Endothelial cell of umbilical vein (primary cell): ENCODE measurements around the gene DEXI. TPM values are rescaled to one million over a fixed set of nuclear protein-coding genes. Genes with fewer than 3 reads are reported as not detected.

Experiments
- BruUV-seq: library from RNA; stranded (reverse); fragments of 400-500 nt; replicated peaks from 2 replicates; lab custom pipeline; 2021; lab: Mats Ljungman, UMichigan
- CTCF ChIA-PET: fragments of 300-600, 350-600 bp; sonication (Branson Sonifier 250); formaldehyde crosslinking; loops from one replicate; lab custom pipeline; 2021; ENCODE audit warnings: antibody characterized with exemption, inconsistent platforms; lab: Charles Lee
- POLR2A ChIA-PET: fragments of 300-600, 350-600 bp; sonication (Branson Sonifier 250); formaldehyde crosslinking; loops from one replicate; lab custom pipeline; 2021; ENCODE audit warnings: antibody characterized with exemption, inconsistent platforms; lab: Charles Lee
- DNase-seq: peaks from one replicate; pipeline ENCODE4 v3.0.0-alpha.2; 2011; ENCODE audit warnings: low read depth, low spot score
- FAIRE-seq: peaks from 2 replicates; lab custom pipeline; 2011; peaks lifted over from hg19 to GRCh38; lab: Jason Lieb, UNC
- H2AFZ ChIP-seq: 2 replicates; pipeline ENCODE4 v1.6.0; 2012; ENCODE audit warnings: low read depth, low read length, control low read depth, inconsistent platforms
- H3K27ac ChIP-seq: 2 replicates; pipeline ENCODE4 v1.5.1; 2011; ENCODE audit warnings: low read depth, mild to moderate bottlenecking, control low read depth, low read length, moderate library complexity; ENCODE audit not compliant: insufficient read depth
- H3K27me3 ChIP-seq, 2 experiments: 2 replicates each; pipeline versions ENCODE4 v1.6.0 to v1.6.1; 2011; ENCODE audit warnings: low read length in 2 of 2, mixed read lengths in 1 of 2; ENCODE audit not compliant: control insufficient read depth in 2 of 2, insufficient read depth in 2 of 2
- H3K36me3 ChIP-seq, 2 experiments: 2 replicates in 1 of 2; 3 replicates in 1 of 2; pipeline ENCODE4 v1.5.1; 2011; ENCODE audit warnings: low read length in 2 of 2, mild to moderate bottlenecking in 1 of 2, moderate library complexity in 1 of 2; ENCODE audit not compliant: control insufficient read depth in 2 of 2, insufficient read depth in 2 of 2; ENCODE audit errors: extremely low read depth in 1 of 2
- H3K4me1 ChIP-seq: 3 replicates; pipeline ENCODE4 v1.5.1; 2011; ENCODE audit warnings: mild to moderate bottlenecking, low read length; ENCODE audit not compliant: control insufficient read depth, insufficient read depth; ENCODE audit errors: extremely low read depth
- H3K4me2 ChIP-seq: 2 replicates; pipeline ENCODE4 v1.6.1; 2011; ENCODE audit warnings: low read length, control low read depth, mixed read lengths; ENCODE audit not compliant: insufficient read depth
- H3K4me3 ChIP-seq, 3 experiments: fragments of 200-600 bp in 1 of 3; sonication (generic), shearing (Covaris generic) in 1 of 3; replicated peaks in 1 of 3; 2 replicates each; pipeline ENCODE4 v1.5.1; 2011 to 2016; ENCODE audit warnings: control low read depth in 3 of 3, low read length in 3 of 3, mild to moderate bottlenecking in 2 of 3, inconsistent platforms in 1 of 3, low read depth in 1 of 3, moderate library complexity in 1 of 3; ENCODE audit not compliant: insufficient read depth in 1 of 3
- H3K79me2 ChIP-seq: 2 replicates; pipeline ENCODE4 v1.6.0; 2012; ENCODE audit warnings: low read length, inconsistent platforms; ENCODE audit not compliant: control insufficient read depth, insufficient read depth
- H3K9ac ChIP-seq: replicated peaks from 2 replicates; pipeline ENCODE3; 2011; ENCODE audit warnings: low read length, control low read depth; ENCODE audit not compliant: insufficient read depth; ENCODE audit errors: extremely low read depth
- H3K9me1 ChIP-seq: replicated peaks from 3 replicates; pipeline ENCODE4 v1.6.0; 2011; ENCODE audit warnings: mild to moderate bottlenecking, low read length; ENCODE audit not compliant: control insufficient read depth, insufficient read depth; ENCODE audit errors: extremely low read depth
- H3K9me3 ChIP-seq: replicated peaks from 2 replicates; pipeline ENCODE4 v1.5.1; 2012; ENCODE audit warnings: low read length, inconsistent platforms; ENCODE audit not compliant: control insufficient read depth, insufficient read depth
- H4K20me1 ChIP-seq: replicated peaks from 2 replicates; pipeline ENCODE3; 2011; ENCODE audit warnings: mild to moderate bottlenecking, low read length; ENCODE audit not compliant: control insufficient read depth, insufficient read depth; ENCODE audit errors: extremely low read depth
- CTCF ChIP-seq, 2 donors: IDR thresholded peaks; 1 replicate in 1 of 2; 2 replicates in 1 of 2; pipeline ENCODE4 v1.5.1; 2011; ENCODE audit warnings: low read length in 2 of 2, mild to moderate bottlenecking in 2 of 2, moderate library complexity in 2 of 2, control low read depth in 1 of 2, inconsistent platforms in 1 of 2, low read depth in 1 of 2; ENCODE audit not compliant: insufficient read depth in 1 of 2; ENCODE audit errors: extremely low read depth in 1 of 2
- FOS ChIP-seq: IDR thresholded peaks from 2 replicates; pipeline ENCODE4 v1.6.1; 2011; ENCODE audit warnings: mild to moderate bottlenecking, low read length, moderate library complexity, borderline replicate concordance; ENCODE audit not compliant: insufficient read depth
- GATA2 ChIP-seq: IDR thresholded peaks from 2 replicates; pipeline ENCODE4 v1.7.0; 2011; ENCODE audit warnings: low read depth, mild to moderate bottlenecking, moderate library complexity, mixed read lengths, low read length; ENCODE audit not compliant: insufficient read length, insufficient read depth
- POLR2A ChIP-seq: IDR thresholded peaks from 2 replicates; pipeline ENCODE4 v1.6.1; 2012; ENCODE audit warnings: low read depth, mild to moderate bottlenecking, control low read depth, low read length
- POLR2AphosphoS5 ChIP-seq: IDR thresholded peaks from 2 replicates; pipeline ENCODE4 v1.6.1; 2012; ENCODE audit warnings: low read depth, mild to moderate bottlenecking, control low read depth, low read length, moderate library complexity; ENCODE audit not compliant: insufficient read depth
- dilution Hi-C: fragments of 300-500 bp; cut with MboI; formaldehyde crosslinking; loops from one replicate; pipeline ENCODE4 v1.15.0; 2019; ENCODE audit warnings: low sequenced_read_pairs; ENCODE audit not compliant: extremely low pct_ligation_motif_present
- intact Hi-C: fragments of 100-400 bp; cut with micrococcal nuclease; formaldehyde crosslinking; loops from one replicate; pipeline ENCODE4 v1.10.0; 2022
- polyA plus RNA-seq, 4 experiments: library from polyadenylated mRNA; depleted of rRNA in 3 of 4; stranded (reverse) in 3 of 4; unstranded in 1 of 4; fragments of >200 nt; gene quantifications; 2 replicates each; pipeline versions ENCODE4 v1.2.1 to v1.2.3, GENCODE V29; 2011 to 2012; ENCODE audit warnings: missing spikeins in 1 of 4
- total RNA-seq: library from RNA; stranded (reverse); gene quantifications from 2 replicates; pipeline ENCODE4 v1.2.3, GENCODE V29; 2021

DEXI gene
- total and polyA plus RNA-seq, 2 donors (not counting 3 experiments of a cell fraction or from before 2014, with no cell fraction given): 32.8 to 69.5 TPM

- no peak overlapping the region for H2AFZ ChIP-seq
- no peaks in the 10 kb centered on the region for H3K9me1 ChIP-seq
- no peak overlapping the region for H3K4me2 ChIP-seq
- H3K4me1 ChIP-seq: no peaks in the 10 kb centered on the region
- peaks cover 7% of the 10 kb centered on the region in 2 experiments for H3K27me3 ChIP-seq
- intact Hi-C loops: no loop called here
- no peaks in the 10 kb centered on the region for H3K79me2 ChIP-seq
- no peak for DNase-seq
- no peaks in the 10 kb centered on the region for H4K20me1 ChIP-seq
- ChIA-PET POLR2A (no interaction called here), CTCF (no interaction called here)
- no TSS peak for BruUV-seq
- H3K9me3 ChIP-seq: no peaks in the 10 kb centered on the region
- H3K27ac ChIP-seq: no peak overlapping the region
- no peak overlapping the region for H3K4me3 ChIP-seq
- dilution Hi-C loops: no loop called here
- TF ChIP-seq POLR2A: no peak
- no peak for TF ChIP-seq CTCF (IDR thresholded peaks at IDR 0.05; ENCODE audit: extremely low read depth in 1 of 2, insufficient read depth in 1 of 2, low read depth in 1 of 2, low read length in 2 of 2)
- no peak for TF ChIP-seq POLR2AphosphoS5
- no peak for TF ChIP-seq GATA2
- TF ChIP-seq FOS: no peak
- no peak overlapping the region for H3K9ac ChIP-seq
- H3K36me3 ChIP-seq: no peaks in the 10 kb centered on the region
- no peak for FAIRE-seq
Measured at GRCh38 chr16:10880594-10881452, 61.4 kb downstream of the DEXI start.
